Activated CD4-positive, CD25-positive, alpha-beta regulatory T cell treated with anti-CD3 and anti-CD28 coated beads, Interleukin-2, amount 50 U/mL, for 24 hours (primary cell): ENCODE measurements around the gene UBAC2.

Experiments used
- ATAC-seq, 2 donors: fragments of 150-1000 bp; cut with Tn5 transposase; one replicate each; pipeline ENCODE4 v1.10.0; 2021; ENCODE audit warnings: mild to moderate bottlenecking in 1 of 2, moderate library complexity in 1 of 2

Gene UBAC2

DNA sequence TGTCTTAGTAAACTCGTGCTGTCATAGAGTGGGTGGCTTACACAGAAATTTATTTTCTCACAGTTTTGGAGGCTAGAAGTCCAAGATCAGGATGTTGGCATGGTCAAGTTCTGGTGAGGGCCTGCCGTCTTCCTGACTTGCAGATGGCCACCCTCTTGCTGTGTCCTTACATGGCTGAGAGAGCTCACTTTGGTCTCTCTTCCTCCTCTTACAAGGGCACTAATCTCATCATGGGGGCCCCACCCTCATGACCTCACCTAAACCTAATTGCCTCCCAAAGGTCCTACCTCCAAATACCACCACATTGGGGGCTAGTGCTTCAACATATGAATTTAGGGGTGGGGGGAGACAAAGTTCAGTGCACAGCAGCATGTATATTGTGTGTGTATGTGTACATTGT, 71.8 kb downstream of the UBAC2 start:
- ATAC-seq: no peak

- no peak for ATAC-seq
These were observed 72.5 kb downstream of the UBAC2 start for GRCh38 chr13:99273128-99273527.

DNA sequence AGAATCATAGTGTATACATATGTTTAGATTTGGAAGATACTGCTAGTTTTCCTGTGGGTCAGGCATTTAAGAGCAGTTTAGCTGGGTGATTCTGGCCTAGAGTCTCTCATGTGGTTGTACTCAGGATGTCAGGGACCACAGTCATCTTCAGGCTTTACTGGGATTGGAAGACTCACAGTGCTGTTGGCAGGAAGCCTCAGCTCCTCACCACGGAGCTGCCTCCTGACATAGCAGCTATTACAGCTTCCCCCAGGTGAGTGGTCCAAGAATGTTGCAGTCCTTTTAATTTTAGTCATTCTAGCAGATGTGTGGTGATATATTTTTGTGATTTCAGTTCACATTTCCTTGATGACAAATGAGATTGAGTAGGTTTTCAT, 74.4 kb downstream of the UBAC2 start:
- ATAC-seq: peak; percentile 72 to 77

- no peak for ATAC-seq
These were observed 76.1 kb downstream of the UBAC2 start for GRCh38 chr13:99276706-99277105.

- no peak for ATAC-seq
These were observed 77.0 kb downstream of the UBAC2 start for GRCh38 chr13:99277629-99278028.

DNA sequence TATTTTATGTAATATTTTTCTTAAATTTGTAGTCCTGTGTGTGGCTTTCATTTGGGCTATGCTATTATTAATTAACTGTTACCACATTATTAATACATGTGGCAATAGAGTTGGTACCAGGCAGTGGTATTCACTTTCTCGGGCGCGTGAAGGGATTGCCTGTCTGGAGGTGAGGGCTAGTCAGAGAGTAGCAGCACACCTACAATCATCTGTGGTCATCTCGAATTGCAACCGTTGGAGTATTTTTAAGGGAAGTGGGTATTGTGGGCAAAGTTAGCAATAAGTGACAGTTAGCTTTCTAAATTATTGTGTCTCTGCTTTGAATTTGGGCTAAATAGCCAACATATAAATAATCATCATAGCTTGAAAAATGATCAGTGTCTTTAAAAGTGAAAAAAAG, 77.5 kb downstream of the UBAC2 start:
- ATAC-seq: no peak

- ATAC-seq: no peak
These were observed 78.2 kb downstream of the UBAC2 start for GRCh38 chr13:99278843-99279242.

DNA sequence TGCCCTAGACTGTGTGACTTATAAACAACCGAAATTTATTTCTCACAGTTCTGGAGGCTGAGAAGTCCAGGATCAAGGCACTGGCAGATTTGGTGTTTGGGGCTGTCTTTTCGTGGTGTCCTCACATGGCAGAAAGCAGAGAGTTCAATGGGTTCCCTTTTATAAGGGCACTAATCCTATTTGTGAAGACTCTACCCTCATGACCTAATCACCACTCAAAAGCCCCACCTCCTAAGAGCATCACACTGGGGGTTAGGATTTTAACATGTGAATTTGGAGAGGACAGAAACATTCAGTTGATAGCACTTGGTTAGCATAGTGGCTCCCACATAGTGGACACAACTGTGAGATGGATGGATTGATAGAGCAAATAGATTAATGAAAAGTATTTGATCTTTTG, 79.0 kb downstream of the UBAC2 start:
- ATAC-seq: no peak

DNA sequence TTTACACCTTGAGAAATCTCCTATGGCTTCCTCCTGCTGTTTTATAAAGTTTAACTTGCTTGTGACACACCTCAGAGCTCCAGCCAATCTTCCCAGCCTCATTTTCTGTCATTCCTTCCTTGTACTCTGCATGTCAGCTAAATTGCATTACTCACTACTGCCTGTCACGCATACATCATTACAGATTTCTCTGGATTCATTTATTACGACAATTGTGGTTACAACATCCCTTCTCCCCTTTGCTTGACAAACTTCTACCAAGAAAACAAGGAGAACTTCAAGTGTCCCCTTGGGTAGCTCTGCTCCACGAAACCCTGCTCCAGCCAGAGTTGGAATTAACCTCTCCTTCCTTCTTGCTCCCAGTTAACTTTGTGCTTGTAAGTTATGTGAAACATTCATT, 79.5 kb downstream of the UBAC2 start:
- ATAC-seq: no peak

DNA sequence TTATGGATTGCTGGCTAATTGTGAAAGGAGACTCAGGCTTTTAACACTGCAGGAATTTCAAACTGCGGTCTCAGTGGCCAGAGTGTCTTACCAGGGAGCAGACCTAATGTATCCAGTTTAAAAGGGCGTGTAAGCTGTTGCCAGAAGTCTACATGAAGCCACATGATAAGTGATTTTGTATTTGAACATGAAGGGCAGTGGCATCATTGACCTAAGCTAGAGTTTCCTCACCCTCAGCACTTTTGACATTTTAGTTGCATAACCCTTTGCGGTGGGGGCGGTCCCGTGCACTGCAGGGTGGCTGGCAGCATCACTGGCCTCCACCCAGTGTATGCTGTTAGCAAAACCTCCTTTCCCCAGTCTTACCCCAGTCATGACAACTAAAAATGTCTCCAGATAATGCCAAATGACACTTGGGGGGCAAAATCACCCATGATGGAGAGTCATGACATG, 81.2 kb downstream of the UBAC2 start:
- peak; percentile 76 to 82 for ATAC-seq

- ATAC-seq: no peak
These were observed 81.9 kb downstream of the UBAC2 start for GRCh38 chr13:99282264-99283231.

DNA sequence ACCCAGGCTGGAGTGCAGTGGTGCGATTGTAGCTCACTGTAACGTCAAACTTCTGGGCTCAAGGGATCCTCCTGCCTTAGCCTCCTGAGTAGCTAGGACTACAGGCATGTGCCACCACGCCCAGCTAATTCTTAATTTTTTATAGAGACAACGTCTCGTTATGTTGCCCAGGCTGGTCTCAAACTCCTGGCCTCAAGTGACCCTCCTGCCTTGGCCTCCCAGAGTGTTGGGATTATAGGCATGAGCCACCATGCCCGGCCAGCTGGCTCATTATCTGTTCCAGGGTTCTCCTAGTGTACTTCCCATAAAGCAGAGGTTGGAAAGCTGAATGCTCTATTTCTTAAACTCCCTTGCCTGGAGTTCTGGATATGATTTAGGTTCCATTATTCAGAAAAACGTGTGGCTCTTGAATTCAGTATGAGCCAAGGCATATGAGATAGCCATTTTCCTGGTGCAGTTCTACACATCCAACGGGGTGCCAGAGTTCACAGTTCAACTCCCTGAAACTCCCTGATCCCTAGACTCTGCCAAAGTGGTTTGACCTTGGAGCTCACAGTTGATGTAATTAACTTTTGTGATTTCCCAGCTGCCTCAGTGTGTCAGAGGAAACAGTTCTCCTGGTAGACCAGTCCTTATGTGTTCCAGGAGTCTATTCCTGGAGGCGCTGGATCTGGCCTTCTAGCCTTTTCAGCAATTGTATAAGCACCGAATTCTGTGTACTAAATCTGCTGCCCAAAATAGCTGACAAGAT, 85.0 kb downstream of the UBAC2 start:
- no peak for ATAC-seq

- no peak for ATAC-seq
These were observed 86.9 kb downstream of the UBAC2 start for GRCh38 chr13:99287551-99287950.

- peak; percentile 78 to 85 for ATAC-seq
These were observed 87.4 kb downstream of the UBAC2 start for GRCh38 chr13:99288089-99288488.

DNA sequence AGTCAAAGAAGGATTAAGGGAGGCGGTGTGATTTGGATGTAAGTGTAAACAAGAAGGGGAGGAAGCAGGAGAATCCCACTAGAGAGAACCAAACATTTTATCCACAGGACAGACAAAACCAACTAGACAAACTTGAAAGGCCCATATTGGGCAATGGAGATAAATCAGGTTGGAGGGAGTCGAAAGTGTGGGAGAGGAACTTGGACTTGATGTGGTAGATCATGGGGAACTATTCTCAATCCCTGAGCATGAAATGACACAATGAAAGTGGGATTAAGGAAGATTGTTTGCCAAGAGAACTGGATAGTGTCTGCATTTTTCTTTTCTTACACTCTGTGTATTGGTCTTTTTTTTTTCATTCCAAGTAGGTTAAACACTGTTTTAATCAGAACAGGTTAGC, 88.6 kb downstream of the UBAC2 start:
- ATAC-seq: no peak

GRCh38 chr13:99289674-99290337, 89.2 kb downstream of the UBAC2 start:
- ATAC-seq: peak; percentile 51 to 63

GRCh38 chr13:99290894-99291293, 90.2 kb downstream of the UBAC2 start:
- peak in 1 of 2 donors; percentile 20 for ATAC-seq

GRCh38 chr13:99293178-99293577, 92.5 kb downstream of the UBAC2 start:
- no peak for ATAC-seq

GRCh38 chr13:99294198-99294597, 93.5 kb downstream of the UBAC2 start:
- ATAC-seq: no peak

GRCh38 chr13:99294958-99295357, 94.3 kb downstream of the UBAC2 start:
- ATAC-seq: peak; percentile 4 to 8

- ATAC-seq: no peak
These were observed 95.0 kb downstream of the UBAC2 start for GRCh38 chr13:99295488-99296252.

DNA sequence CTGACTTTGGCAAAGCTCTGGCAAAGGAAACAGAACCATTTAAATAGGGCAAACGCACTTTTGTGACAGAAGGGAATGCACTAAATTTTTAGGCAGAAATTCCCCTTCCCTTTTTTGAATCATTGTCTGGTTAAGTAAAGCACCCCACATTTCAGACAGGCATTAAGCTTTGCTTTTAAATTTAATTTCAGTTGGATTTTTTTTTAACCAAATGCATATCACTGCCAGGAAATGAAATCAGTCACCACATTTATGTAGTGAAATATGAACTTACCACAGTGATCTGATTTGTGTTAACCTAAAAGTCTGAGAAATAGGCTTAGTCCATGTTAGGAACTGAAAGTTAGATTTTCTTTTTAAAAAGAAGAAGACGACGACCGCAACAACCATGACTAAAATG, 95.7 kb downstream of the UBAC2 start:
- ATAC-seq: peak; percentile 75 to 79
